ENCODE results near the gene BRINP3.
A peak's percentile ranks its signal among the peaks of the same experiment; 100 is the strongest.

BRINP3 gene

GRCh38 chr1:190476806-190477205 is 858 bp downstream of the BRINP3 start:
- H3K27me3 ChIP-seq (replicated peaks) = no peaks in the 10 kb centered on the region
- H3K4me3 ChIP-seq (ENCODE audit: low read depth, low read length) = no peak overlapping the region
- no peaks in the 10 kb centered on the region for H3K36me3 ChIP-seq (replicated peaks)
- no peak for TF ChIP-seq CTCF (IDR thresholded peaks at IDR 0.05; ENCODE audit: low read depth, low read length, missing control alignments)
- in situ Hi-C loops (cut with HindIII; ENCODE audit: low pct_ligation_motif_present, low sequenced_read_pairs) = no loop called here
- H3K27ac ChIP-seq = no peak overlapping the region
- no peak for DNase-seq

GRCh38 chr1:190476321-190476720 is 1.3 kb downstream of the BRINP3 start:
- H3K36me3 ChIP-seq (replicated peaks) = no peaks in the 10 kb centered on the region
- no peak for DNase-seq
- no peak for TF ChIP-seq CTCF (IDR thresholded peaks at IDR 0.05; ENCODE audit: low read depth, low read length, missing control alignments)
- in situ Hi-C loops (cut with HindIII; ENCODE audit: low pct_ligation_motif_present, low sequenced_read_pairs) = no loop called here
- H3K4me3 ChIP-seq (ENCODE audit: low read depth, low read length) = peak overlapping the region; percentile 57
- H3K27me3 ChIP-seq (replicated peaks) = no peaks in the 10 kb centered on the region
- no peak overlapping the region for H3K27ac ChIP-seq

- H3K36me3 ChIP-seq (replicated peaks) = no peaks in the 10 kb centered on the region
- no peak for DNase-seq
- no peak overlapping the region for H3K27ac ChIP-seq
- TF ChIP-seq CTCF (IDR thresholded peaks at IDR 0.05; ENCODE audit: low read depth, low read length, missing control alignments) = no peak
- in situ Hi-C loops (cut with HindIII; ENCODE audit: low pct_ligation_motif_present, low sequenced_read_pairs) = no loop called here
- H3K4me3 ChIP-seq (ENCODE audit: low read depth, low read length) = peak overlapping the region; percentile 57
- H3K27me3 ChIP-seq (replicated peaks) = no peaks in the 10 kb centered on the region
These were observed 2.1 kb downstream of the BRINP3 start for GRCh38 chr1:190475421-190476141.

GRCh38 chr1:190474650-190475211 is 2.9 kb downstream of the BRINP3 start:
- Histone ChIP-seq H3K27me3 (replicated peaks) (no peaks in the 10 kb centered on the region), H3K4me3 (ENCODE audit: low read depth, low read length) (peak overlapping the region; percentile 57), H3K36me3 (replicated peaks) (no peaks in the 10 kb centered on the region), H3K27ac (no peak overlapping the region)
- no peak for DNase-seq
- in situ Hi-C loops (cut with HindIII; ENCODE audit: low pct_ligation_motif_present, low sequenced_read_pairs) = no loop called here
- TF ChIP-seq CTCF (IDR thresholded peaks at IDR 0.05; ENCODE audit: low read depth, low read length, missing control alignments) = no peak

- in situ Hi-C loops (cut with HindIII; ENCODE audit: low pct_ligation_motif_present, low sequenced_read_pairs) = no loop called here
- Histone ChIP-seq H3K36me3 (replicated peaks) (no peaks in the 10 kb centered on the region), H3K27me3 (replicated peaks) (no peaks in the 10 kb centered on the region), H3K27ac (no peak overlapping the region), H3K4me3 (ENCODE audit: low read depth, low read length) (no peak overlapping the region)
- TF ChIP-seq CTCF (IDR thresholded peaks at IDR 0.05; ENCODE audit: low read depth, low read length, missing control alignments) = no peak
- no peak for DNase-seq
These were observed 3.7 kb downstream of the BRINP3 start for GRCh38 chr1:190474010-190474409.

Measured in brain microvascular endothelial cell (primary cell).